Kidney capillary endothelial cell (primary cell): ENCODE measurements around the gene PGAM1.
"Not testable (repeated sequence)": the region's sequence is repeated elsewhere in the genome, so short reads cannot be mapped to it uniquely, and the experiment has no call there.

Experiments
- DNase-seq: peaks from one replicate; pipeline ENCODE4 v3.0.0-alpha.2; 2018; ENCODE audit warnings: low spot score

PGAM1 gene

GRCh38 chr10:97459111-97459510 is 33.1 kb downstream of the PGAM1 start:
- no peak for DNase-seq

DNA sequence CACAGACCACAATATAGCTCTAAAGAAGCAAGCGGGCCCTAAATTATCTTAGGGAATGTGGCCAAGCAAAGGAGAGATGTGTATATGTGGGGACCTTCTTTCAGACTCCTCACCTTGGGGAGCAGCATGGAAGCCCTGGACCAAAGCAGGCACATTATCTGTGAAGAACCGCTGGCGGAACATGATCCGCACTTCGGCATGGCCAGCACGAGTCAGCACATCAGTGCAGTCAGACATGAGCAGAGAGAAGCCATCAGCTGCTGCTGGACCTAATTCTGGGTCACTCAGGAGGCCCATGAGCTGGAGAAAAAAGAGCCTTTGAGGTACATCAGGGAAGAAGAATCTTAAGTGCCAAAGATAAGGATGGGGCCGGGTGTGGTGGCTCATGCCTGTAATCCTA is 33.9 kb downstream of the PGAM1 start:
- no peak for DNase-seq

- no peak for DNase-seq
Observed at GRCh38 chr10:97462309-97462708, 36.3 kb downstream of the PGAM1 start.

- peak; percentile 50 for DNase-seq
Observed at GRCh38 chr10:97463363-97464132, 37.6 kb downstream of the PGAM1 start.

DNA sequence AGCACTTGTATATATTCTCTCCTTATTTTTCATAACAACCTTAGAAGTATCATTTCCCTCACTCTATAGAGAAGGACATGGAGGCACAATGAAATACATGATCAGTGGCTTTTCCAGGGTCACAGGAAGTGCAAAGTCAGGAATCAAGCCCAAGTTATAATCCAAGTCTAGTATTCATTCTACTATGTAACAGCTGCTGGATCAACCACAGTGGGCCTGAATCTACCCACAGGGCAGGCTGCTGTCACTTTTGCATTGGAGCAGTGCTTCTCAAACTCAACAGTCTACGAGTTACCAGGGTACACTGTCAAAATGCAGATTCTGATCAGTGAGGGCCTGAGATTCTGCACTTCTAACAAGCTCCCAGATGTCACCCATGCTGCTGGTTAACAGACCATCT is 38.2 kb downstream of the PGAM1 start:
- DNase-seq: no peak

GRCh38 chr10:97465982-97466381 is 40.0 kb downstream of the PGAM1 start:
- DNase-seq: no peak

GRCh38 chr10:97466755-97467154 is 40.8 kb downstream of the PGAM1 start:
- DNase-seq: no peak

GRCh38 chr10:97468162-97468561 is 42.2 kb downstream of the PGAM1 start:
- DNase-seq: no peak

DNA sequence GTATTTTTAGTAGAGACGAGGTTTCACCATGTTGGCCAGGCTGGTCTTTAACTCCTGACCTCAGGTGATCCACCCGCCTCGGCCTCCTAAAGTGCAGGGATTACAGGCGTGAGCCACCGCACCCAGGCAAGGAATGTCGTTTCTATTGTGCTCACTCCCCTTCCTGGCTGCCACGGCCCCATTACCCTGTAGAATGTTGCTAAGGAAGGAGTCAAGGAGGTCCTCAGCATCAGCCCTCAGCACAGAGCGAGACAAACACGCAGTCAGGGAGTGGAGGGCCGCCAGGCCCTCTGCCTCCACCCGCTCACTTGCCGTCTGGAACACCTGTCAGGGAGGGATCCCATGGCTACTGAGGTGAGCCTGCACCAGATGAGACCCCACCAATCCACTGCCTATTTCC is 42.8 kb downstream of the PGAM1 start:
- not testable (repeated sequence) for DNase-seq

GRCh38 chr10:97474918-97475317 is 48.9 kb downstream of the PGAM1 start:
- DNase-seq: no peak

GRCh38 chr10:97475936-97476594 is 50.1 kb downstream of the PGAM1 start:
- DNase-seq: no peak

DNA sequence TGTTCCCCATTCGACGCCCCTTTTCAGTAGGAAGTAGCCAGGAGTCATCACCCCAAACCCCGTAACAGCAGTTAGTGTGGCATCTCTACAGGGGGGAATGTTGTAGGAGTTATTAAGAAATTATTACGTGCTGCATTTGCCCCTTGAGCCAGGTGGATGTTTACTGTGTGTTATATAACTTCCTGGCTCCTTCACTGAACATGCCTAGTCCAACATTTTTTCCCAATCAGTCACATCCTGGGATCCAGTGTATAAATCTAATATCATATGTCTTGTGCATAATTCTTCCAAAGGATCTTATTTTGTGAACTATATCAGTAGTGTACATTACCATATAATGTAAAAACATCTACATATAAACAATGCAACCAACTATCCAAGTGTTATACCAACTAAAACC is 53.4 kb downstream of the PGAM1 start:
- DNase-seq: not testable (repeated sequence)

DNA sequence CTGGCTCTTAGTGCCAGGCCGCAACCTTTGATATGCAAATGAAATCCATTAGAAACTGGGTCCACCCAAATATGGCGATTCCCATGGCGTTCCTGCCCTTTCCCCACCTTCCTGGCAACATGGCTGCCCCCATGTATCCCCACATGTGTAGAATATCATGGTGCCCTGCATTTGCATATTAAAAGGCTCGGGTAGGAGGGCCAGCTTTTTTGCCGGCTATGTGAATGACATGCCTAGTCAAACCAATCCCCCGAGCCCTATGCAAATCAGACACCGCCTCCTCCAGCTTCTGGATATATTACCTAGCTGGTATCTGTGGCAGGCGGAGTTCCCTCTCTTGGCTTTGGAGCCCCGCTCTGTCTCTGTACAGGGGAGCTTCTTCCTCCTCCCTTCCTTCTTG is 53.9 kb downstream of the PGAM1 start:
- DNase-seq: no peak

DNA sequence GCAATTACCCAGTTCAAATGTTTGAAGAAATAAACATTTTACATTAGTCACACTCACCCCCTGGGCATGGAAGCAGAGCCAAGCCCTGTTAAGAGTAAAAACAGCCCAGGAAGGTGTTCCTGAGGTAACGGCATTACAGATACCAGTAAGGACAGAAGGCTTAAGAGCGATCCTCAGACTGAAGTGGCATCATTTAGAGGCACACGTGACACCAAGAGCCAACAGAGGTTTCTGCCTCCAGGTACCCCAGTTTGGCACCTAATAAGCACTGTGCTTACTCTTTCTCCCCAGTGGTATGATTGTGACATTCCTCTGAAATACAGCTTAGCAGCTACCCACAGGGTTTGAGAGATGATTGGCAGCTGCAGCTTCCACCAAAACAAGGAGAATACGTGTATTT is 55.1 kb downstream of the PGAM1 start:
- DNase-seq: no peak

GRCh38 chr10:97482381-97482780 is 56.4 kb downstream of the PGAM1 start:
- DNase-seq: no peak
